Transverse colon (tissue), 3 donors: Measurements from ENCODE around the gene FAM117B.

Source experiments
- EP300 ChIP-seq: sonication (generic); formaldehyde crosslinking; IDR thresholded peaks from one replicate; pipeline ENCODE4 v1.6.1; 2017; ENCODE audit warnings: antibody characterized with exemption, low read depth
- TF ChIP-seq, protein P1 (sequence below), 5 experiments: fragments of 200-600 bp in 3 of 5; fragments of 450-650 bp in 2 of 5; sonication (generic) in 3 of 5; IDR thresholded peaks; 1 replicate in 2 of 5; 2 replicates in 3 of 5; pipeline ENCODE4 v1.5.1; 2016 to 2017; ENCODE audit warnings: antibody characterized with exemption in 5 of 5, inconsistent platforms in 3 of 5, mild to moderate bottlenecking in 2 of 5, moderate library complexity in 1 of 5

DNA sequence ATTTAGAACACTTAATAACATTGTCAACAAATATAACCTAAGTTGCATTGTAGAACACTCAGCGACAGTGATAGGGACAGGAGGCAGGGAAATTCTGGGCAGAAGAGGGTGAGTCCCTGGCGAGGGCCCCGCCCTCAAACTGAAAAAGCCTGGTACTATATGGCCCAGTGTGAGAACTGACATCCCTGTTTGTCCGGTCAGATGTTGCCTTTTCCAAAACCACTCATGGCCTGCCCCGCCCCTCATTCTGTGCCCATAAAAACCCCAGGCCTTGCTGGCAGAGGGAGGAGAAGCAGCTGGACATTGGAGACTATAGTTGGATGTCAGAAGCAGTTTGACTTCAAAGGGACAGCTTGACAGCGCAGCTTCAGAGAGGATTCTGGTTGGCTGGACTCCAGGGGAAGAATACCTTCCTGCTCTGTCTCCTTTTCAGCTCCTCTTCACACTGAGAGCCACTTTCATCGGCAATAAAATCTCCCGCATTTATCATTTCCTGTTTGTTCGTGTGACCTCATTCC is 47.0 kb downstream of the FAM117B start:
- TF ChIP-seq, protein P1, sequence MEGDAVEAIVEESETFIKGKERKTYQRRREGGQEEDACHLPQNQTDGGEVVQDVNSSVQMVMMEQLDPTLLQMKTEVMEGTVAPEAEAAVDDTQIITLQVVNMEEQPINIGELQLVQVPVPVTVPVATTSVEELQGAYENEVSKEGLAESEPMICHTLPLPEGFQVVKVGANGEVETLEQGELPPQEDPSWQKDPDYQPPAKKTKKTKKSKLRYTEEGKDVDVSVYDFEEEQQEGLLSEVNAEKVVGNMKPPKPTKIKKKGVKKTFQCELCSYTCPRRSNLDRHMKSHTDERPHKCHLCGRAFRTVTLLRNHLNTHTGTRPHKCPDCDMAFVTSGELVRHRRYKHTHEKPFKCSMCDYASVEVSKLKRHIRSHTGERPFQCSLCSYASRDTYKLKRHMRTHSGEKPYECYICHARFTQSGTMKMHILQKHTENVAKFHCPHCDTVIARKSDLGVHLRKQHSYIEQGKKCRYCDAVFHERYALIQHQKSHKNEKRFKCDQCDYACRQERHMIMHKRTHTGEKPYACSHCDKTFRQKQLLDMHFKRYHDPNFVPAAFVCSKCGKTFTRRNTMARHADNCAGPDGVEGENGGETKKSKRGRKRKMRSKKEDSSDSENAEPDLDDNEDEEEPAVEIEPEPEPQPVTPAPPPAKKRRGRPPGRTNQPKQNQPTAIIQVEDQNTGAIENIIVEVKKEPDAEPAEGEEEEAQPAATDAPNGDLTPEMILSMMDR (IDR thresholded peaks at IDR 0.05), result no peak
- no peak for TF ChIP-seq EP300
